Testis (tissue), 3 donors: ENCODE results near the gene KLHL29. TPM values are rescaled to one million over a fixed set of nuclear protein-coding genes. Genes with fewer than 3 reads are reported as not detected.

Source experiments
- DNase-seq: peaks from one replicate; pipeline ENCODE4 v3.0.0-alpha.2; 2019
- H3K27ac ChIP-seq, 2 donors: fragments of 200-600 bp; sonication (generic); one replicate each; pipeline ENCODE4 v1.5.1; 2019
- H3K27me3 ChIP-seq: fragments of 200-600 bp; sonication (generic); one replicate; pipeline ENCODE4 v1.5.1; 2019
- H3K36me3 ChIP-seq: fragments of 200-600 bp; sonication (generic); one replicate; pipeline ENCODE4 v1.5.1; 2017; ENCODE audit warnings: low read depth; ENCODE audit errors: missing control alignments
- H3K4me1 ChIP-seq: fragments of 200-600 bp; sonication (generic); one replicate; pipeline ENCODE4 v1.5.1; 2019
- H3K4me3 ChIP-seq, 2 donors: fragments of 200-600 bp; sonication (generic); one replicate each; pipeline ENCODE4 v1.5.1; 2017 to 2019
- H3K9me3 ChIP-seq: fragments of 200-600 bp; sonication (generic); one replicate; pipeline ENCODE4 v1.5.1; 2017
- CTCF ChIP-seq, 3 experiments: fragments of 450-650 bp in 2 of 3; fragments of 200-600 bp in 1 of 3; sonication (generic) in 1 of 3; IDR thresholded peaks; one replicate each; pipeline ENCODE4 v1.5.1; 2016 to 2019; ENCODE audit warnings: antibody characterized with exemption in 3 of 3, mild to moderate bottlenecking in 2 of 3, moderate library complexity in 1 of 3
- POLR2A ChIP-seq: fragments of 450-650 bp; IDR thresholded peaks from one replicate; pipeline ENCODE4 v1.6.1; 2017; ENCODE audit warnings: antibody characterized with exemption, mild to moderate bottlenecking, moderate library complexity
- WGBS, 2 donors: methylation state at CpG; one replicate each; pipeline ENCODE4 v1.1.5; 2018; 5-methylcytosine and 5-hydroxymethylcytosine counted together
- intact Hi-C: fragments of 100-400 bp; cut with DNase I; formaldehyde crosslinking; loops from one replicate; pipeline ENCODE4 v1.15.1; 2023; ENCODE audit warnings: low total_unique reads
- polyA plus RNA-seq: library from polyadenylated mRNA; stranded (reverse); fragments of 350-450 nt; fragmentation: Illumina TruSeq; extraction: RNeasy Lipid Tissue Mini Kit (QIAGEN cat#74804); gene quantifications from one replicate; pipeline ENCODE4 v1.2.3, GENCODE V29; 2014; ENCODE audit warnings: low read depth, low replicate concordance; ENCODE audit not compliant: insufficient read depth
- total RNA-seq, 2 donors: library from RNA; depleted of rRNA; stranded (reverse); fragments of >200 nt; gene quantifications; one replicate each; pipeline ENCODE4 v1.2.3, GENCODE V29; 2016

The KLHL29 gene
- total and polyA plus RNA-seq, 3 donors from 2014 or later = 3.3 to 10.9 (median 7.9) TPM

DNA sequence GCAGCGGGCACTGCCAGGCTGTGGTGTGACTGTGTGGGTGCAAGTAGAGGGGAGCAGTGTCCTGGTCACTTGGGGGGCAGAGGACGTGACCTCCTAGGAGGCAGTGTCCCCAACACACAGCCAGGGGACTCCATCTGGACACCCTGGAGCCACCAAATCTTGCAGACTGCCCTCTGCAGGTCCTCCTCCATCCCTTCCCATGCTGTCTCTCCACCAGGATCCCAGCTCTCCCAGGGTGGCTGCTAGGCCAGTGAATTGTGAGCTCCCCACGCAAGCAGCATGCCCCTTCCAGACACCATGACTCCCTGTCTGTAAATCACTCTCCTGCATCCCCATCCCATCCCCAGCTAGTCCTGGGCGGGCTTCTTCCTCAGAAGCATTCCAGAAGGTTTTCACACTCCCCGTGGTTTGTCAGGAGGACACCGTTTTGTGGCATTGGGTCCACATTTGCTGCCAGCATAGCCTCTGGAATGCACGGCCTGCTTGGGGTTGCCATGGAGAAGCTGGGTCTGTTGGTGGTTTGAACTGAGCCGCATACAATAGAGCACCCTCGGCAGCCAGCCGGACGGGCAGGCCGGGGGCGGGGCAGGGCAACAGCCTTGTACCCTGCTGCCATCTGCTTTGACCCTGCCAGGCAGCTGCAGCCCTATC lies 210.7 kb downstream of the KLHL29 start:
- no peak overlapping the region for H3K4me3 ChIP-seq
- WGBS, 2 donors = 75 to 83% methylated on average over 13 of the region's 13 CpGs
- H3K27me3 ChIP-seq = no peaks in the 10 kb centered on the region
- no peaks in the 10 kb centered on the region for H3K9me3 ChIP-seq
- H3K4me1 ChIP-seq = peaks cover 15% of the 10 kb centered on the region
- TF ChIP-seq POLR2A (no peak), CTCF (IDR thresholded peaks at IDR 0.05) (no peak)
- no peak for DNase-seq
- no peak overlapping the region for H3K27ac ChIP-seq
- no peaks in the 10 kb centered on the region for H3K36me3 ChIP-seq
- intact Hi-C loops = no loop called here

GRCh38 chr2:23596316-23596885 lies 211.4 kb downstream of the KLHL29 start:
- Histone ChIP-seq H3K9me3 (no peaks in the 10 kb centered on the region), H3K36me3 (no peaks in the 10 kb centered on the region), H3K4me3 (no peak overlapping the region), H3K27ac (no peak overlapping the region), H3K27me3 (no peaks in the 10 kb centered on the region), H3K4me1 (peaks cover 15% of the 10 kb centered on the region)
- no peak for TF ChIP-seq CTCF (IDR thresholded peaks at IDR 0.05)
- no peak for TF ChIP-seq POLR2A
- WGBS, 2 donors = 83 to 87% methylated on average over 14 to 16 of the region's 16 CpGs
- DNase-seq = no peak
- intact Hi-C loops = no loop called here

DNA sequence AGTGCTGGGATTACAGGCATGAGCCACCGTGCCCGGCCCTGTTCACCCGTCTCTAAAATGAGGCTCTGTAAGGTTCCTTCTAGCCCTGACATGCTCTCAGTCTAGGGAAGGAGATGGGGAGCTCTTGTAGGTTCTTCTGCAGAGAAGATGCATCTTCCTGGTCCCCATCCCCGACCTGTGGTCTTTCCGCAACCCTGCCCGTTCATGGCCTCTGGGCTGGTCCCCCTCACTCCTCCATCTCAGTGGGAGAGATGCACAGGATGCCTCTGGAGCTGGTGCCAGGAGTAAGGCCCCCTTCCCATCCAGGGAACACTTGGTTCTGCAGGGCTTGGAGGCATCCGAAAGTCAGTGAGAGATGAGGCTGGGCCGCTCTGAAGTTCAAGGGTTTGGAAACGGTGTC lies 212.7 kb downstream of the KLHL29 start:
- DNase-seq = no peak
- 96 to 97% methylated on average over 6 to 9 of the region's 9 CpGs for WGBS, 2 donors
- intact Hi-C loops = no loop called here
- no peaks in the 10 kb centered on the region for H3K27me3 ChIP-seq
- TF ChIP-seq CTCF (IDR thresholded peaks at IDR 0.05) = no peak
- TF ChIP-seq POLR2A = no peak
- H3K36me3 ChIP-seq = no peaks in the 10 kb centered on the region
- H3K9me3 ChIP-seq = no peaks in the 10 kb centered on the region
- peaks cover 15% of the 10 kb centered on the region for H3K4me1 ChIP-seq
- no peak overlapping the region for H3K27ac ChIP-seq
- H3K4me3 ChIP-seq = no peak overlapping the region

GRCh38 chr2:23599006-23599405 lies 214.0 kb downstream of the KLHL29 start:
- intact Hi-C loops = no loop called here
- 90 to 92% methylated on average over 6 of the region's 6 CpGs for WGBS, 2 donors
- H3K4me3 ChIP-seq = no peak overlapping the region
- no peak for DNase-seq
- no peaks in the 10 kb centered on the region for H3K36me3 ChIP-seq
- peaks cover 5% of the 10 kb centered on the region for H3K4me1 ChIP-seq
- H3K27ac ChIP-seq = no peak overlapping the region
- H3K27me3 ChIP-seq = no peaks in the 10 kb centered on the region
- H3K9me3 ChIP-seq = no peaks in the 10 kb centered on the region
- no peak for TF ChIP-seq CTCF (IDR thresholded peaks at IDR 0.05)
- TF ChIP-seq POLR2A = no peak

GRCh38 chr2:23599667-23600066 lies 214.7 kb downstream of the KLHL29 start:
- no peak for TF ChIP-seq CTCF (IDR thresholded peaks at IDR 0.05)
- TF ChIP-seq POLR2A = no peak
- Histone ChIP-seq H3K9me3 (no peaks in the 10 kb centered on the region), H3K36me3 (no peaks in the 10 kb centered on the region), H3K27ac (no peak overlapping the region), H3K4me3 (no peak overlapping the region), H3K27me3 (no peaks in the 10 kb centered on the region), H3K4me1 (peaks cover 2% of the 10 kb centered on the region)
- no peak for DNase-seq
- intact Hi-C loops = no loop called here
- WGBS, 2 donors = 90% methylated on average over 10 of the region's 10 CpGs
